Measurements from ENCODE around the gene GLDC. TPM values are rescaled to one million over a fixed set of nuclear protein-coding genes. Genes with fewer than 3 reads are reported as not detected.

The GLDC gene
- total and polyA plus RNA-seq, 8 donors, result 0.41 to 8.1 (median 3.3) TPM

GRCh38 chr9:6680797-6681146, 35.2 kb upstream of the GLDC start:
- Histone ChIP-seq H3K4me3 (peak overlapping the region; percentile 70 to 72), H3K36me3 (no peaks in the 10 kb centered on the region), H3K9me3 (no peaks in the 10 kb centered on the region), H3K27ac (peak overlapping the region; percentile 98), H3K27me3 (no peaks in the 10 kb centered on the region), H3K4me1 (peaks cover 0 to 20% of the 10 kb centered on the region in 2 donors)
- peak; percentile 60 for ATAC-seq
- intact Hi-C loops (cut with DNase I), result no loop called here
- no peak for TF ChIP-seq CTCF (IDR thresholded peaks at IDR 0.05)
- peak in 3 of 4 donors; percentile 65 to 92 (median 79) for DNase-seq

- ATAC-seq, result no peak
- intact Hi-C loops (cut with DNase I), result no loop called here
- DNase-seq, result no peak
These were observed 32.3 kb upstream of the GLDC start for GRCh38 chr9:6677803-6678202.

GRCh38 chr9:6676254-6676921, 30.9 kb upstream of the GLDC start:
- no peak overlapping the region for H3K4me3 ChIP-seq
- H3K27me3 ChIP-seq, result no peaks in the 10 kb centered on the region
- no peak overlapping the region for H3K27ac ChIP-seq
- DNase-seq (no peak), ATAC-seq (no peak)
- H3K36me3 ChIP-seq, result no peaks in the 10 kb centered on the region
- no peak for TF ChIP-seq CTCF (IDR thresholded peaks at IDR 0.05)
- H3K4me1 ChIP-seq, result peaks cover 0 to 8% of the 10 kb centered on the region in 2 donors
- H3K9me3 ChIP-seq, result no peaks in the 10 kb centered on the region
- intact Hi-C loops (cut with DNase I), result no loop called here

More at GRCh38 chr9:6677803-6678202, 32.3 kb upstream of the GLDC start:
- Histone ChIP-seq H3K36me3 (no peaks in the 10 kb centered on the region), H3K4me3 (no peak overlapping the region), H3K4me1 (peaks cover 0 to 15% of the 10 kb centered on the region in 2 donors), H3K27me3 (no peaks in the 10 kb centered on the region), H3K9me3 (no peaks in the 10 kb centered on the region), H3K27ac (no peak overlapping the region)
- TF ChIP-seq CTCF (IDR thresholded peaks at IDR 0.05), result no peak

- no peak overlapping the region for H3K27ac ChIP-seq
- H3K27me3 ChIP-seq, result no peaks in the 10 kb centered on the region
- intact Hi-C loops (cut with DNase I), result no loop called here
These were observed 29.7 kb upstream of the GLDC start for GRCh38 chr9:6675268-6675667.

More at GRCh38 chr9:6675268-6675667, 29.7 kb upstream of the GLDC start:
- no peak for ATAC-seq
- H3K36me3 ChIP-seq, result no peaks in the 10 kb centered on the region
- peaks cover 0 to 4% of the 10 kb centered on the region in 2 donors for H3K4me1 ChIP-seq
- H3K4me3 ChIP-seq, result no peak overlapping the region
- TF ChIP-seq CTCF (IDR thresholded peaks at IDR 0.05), result no peak
- DNase-seq, result no peak
- H3K9me3 ChIP-seq, result no peaks in the 10 kb centered on the region

Data from left lung (tissue), 10 donors.